Fibroblast of villous mesenchyme (primary cell): Measurements from ENCODE around the gene POLE. TPM values are rescaled to one million over a fixed set of nuclear protein-coding genes. Genes with fewer than 3 reads are reported as not detected.

Experiments used
- DNase-seq: peaks from one replicate; pipeline ENCODE4 v3.0.0-alpha.2; 2010; ENCODE audit warnings: low read depth
- H3K4me3 ChIP-seq: 2 replicates; pipeline ENCODE4 v1.5.1; 2011; ENCODE audit warnings: low read depth, mild to moderate bottlenecking, low read length
- CTCF ChIP-seq: IDR thresholded peaks from 2 replicates; pipeline ENCODE4 v1.5.1; 2012; ENCODE audit warnings: low read depth, mild to moderate bottlenecking, low read length; ENCODE audit not compliant: insufficient read depth
- total RNA-seq: library from RNA; depleted of rRNA; stranded (reverse); fragments of >200 nt; gene quantifications from 2 replicates; pipeline ENCODE4 v1.2.3, GENCODE V29; 2012

Gene POLE
- total RNA-seq, 1 donor = 26.3 TPM

- peak; percentile 93 for DNase-seq
- TF ChIP-seq CTCF = peak; percentile 85
- H3K4me3 ChIP-seq = no peak overlapping the region
These were observed 48.4 kb downstream of the POLE start for GRCh38 chr12:132638541-132639408.

DNA sequence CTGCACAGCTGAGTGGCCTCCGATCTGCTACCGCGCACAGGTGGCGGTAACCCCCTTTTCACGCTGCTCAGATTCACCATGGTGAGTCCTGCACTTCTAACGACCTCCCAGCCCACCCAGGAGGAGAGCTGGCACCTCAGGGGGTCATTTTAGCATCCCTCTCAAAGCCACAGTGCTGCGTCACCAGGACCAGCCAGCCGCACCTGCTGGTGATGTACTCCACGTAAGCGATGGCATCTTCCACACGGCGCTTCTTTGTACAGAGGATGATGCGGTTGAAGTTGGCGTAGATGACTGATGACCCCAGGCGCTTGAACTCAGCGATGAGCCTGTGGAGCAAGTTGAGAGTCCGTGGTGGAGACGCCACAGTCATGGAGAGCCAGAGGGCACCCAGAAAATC is 49.3 kb downstream of the POLE start:
- no peak overlapping the region for H3K4me3 ChIP-seq
- no peak for TF ChIP-seq CTCF
- DNase-seq = no peak

DNA sequence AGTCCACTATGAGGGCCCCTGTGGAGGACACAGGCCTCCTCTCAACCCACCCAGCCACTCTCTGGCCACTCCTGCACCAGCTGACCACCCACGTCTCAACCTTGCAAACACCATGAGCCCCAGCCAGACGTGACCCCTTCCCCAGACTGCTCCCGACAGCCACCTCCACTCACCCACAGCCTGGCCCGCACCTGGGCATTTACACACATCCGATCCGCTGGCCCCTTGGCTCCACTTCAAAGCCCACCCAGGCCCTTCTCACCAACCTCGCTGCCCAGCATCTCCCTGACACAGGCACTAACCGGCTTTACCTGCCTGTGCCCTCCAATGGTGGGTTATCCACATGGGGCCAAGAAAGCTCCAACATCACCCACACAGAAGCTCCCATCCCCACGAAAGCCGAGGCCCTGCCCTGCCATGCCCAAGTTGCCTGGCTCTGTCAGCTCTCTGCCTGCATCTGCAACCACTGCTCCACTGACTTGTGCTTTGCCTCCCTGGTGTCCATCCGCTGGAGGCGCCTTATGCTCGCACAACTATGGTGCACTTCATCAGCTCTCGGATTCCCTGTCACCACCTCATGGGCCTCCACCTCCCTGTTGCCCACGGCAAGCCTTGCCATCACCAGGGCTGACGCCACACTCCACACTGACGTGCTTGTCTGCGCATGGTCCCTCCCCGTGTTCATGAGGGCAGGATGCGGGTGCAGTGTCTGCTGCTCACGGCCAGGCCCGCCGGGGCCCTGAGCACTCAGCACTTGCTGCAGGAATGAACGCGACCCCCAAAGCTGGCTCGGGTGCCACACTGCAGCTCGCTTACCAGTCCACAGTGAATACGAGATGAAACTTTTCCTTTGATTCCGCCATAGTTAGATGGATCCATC is 51.8 kb downstream of the POLE start:
- DNase-seq = no peak
- no peak overlapping the region for H3K4me3 ChIP-seq
- TF ChIP-seq CTCF = no peak

DNA sequence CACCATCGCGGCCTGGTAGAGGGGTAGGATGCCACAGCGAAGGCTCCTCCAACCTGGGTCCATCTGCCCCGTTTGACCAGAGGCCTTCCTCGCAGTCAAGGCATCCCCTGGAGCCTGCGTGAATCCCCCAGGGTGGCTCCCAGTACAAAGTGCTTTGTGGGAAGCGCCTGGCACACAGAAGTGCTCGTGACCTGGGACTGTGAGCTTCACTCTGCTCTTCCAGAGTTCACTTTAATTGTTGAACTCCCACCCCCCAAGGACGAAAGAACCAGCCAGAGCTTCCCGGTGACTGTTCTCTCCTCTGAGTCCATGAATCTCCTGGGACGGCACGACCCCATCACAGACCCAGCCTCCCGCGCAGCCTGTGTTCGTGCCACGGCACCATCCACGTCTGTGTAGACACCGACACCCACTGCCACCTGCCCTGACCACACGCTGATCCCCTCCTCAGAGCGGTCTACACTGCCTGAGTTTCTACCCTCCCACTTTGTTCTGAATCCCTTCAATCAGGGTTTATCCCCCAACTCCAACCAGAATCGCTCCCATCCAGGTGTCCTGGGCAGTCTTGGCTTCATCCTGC is 52.6 kb downstream of the POLE start:
- H3K4me3 ChIP-seq = no peak overlapping the region
- TF ChIP-seq CTCF = no peak
- no peak for DNase-seq

GRCh38 chr12:132633901-132634300 is 53.2 kb downstream of the POLE start:
- no peak for TF ChIP-seq CTCF
- DNase-seq = no peak

GRCh38 chr12:132633398-132633797 is 53.7 kb downstream of the POLE start:
- H3K4me3 ChIP-seq = no peak overlapping the region
- DNase-seq = no peak
- TF ChIP-seq CTCF = no peak

More at GRCh38 chr12:132633901-132634300, 53.2 kb downstream of the POLE start:
- H3K4me3 ChIP-seq = no peak overlapping the region
